ENCODE data around the gene SMIM10L2A. TPM values are rescaled to one million over a fixed set of nuclear protein-coding genes. Genes with fewer than 3 reads are reported as not detected.

The SMIM10L2A gene
- total and polyA plus RNA-seq, 8 donors: 1.00 to 2.5 (median 1.7) TPM; not detected in 3

- Histone ChIP-seq H3K36me3 (no peaks in the 10 kb centered on the region), H3K4me3 (no peak overlapping the region), H3K9me3 (peaks cover 0 to under 1% (median 0%) of the 10 kb centered on the region in 4 donors), H3K27me3 (no peaks in the 10 kb centered on the region), H3K4me1 (no peaks in the 10 kb centered on the region), H3K27ac (no peak overlapping the region)
- no peak for DNase-seq
- WGBS, 5 donors: 60 to 96% (median 74%) methylated on average over 2 to 28 of the region's 28 CpGs
- no peak for TF ChIP-seq POLR2A (IDR thresholded peaks at IDR 0.05)
- no peak for TF ChIP-seq EP300 (IDR thresholded peaks at IDR 0.05)
- no peak for TF ChIP-seq POLR2AphosphoS5 (IDR thresholded peaks at IDR 0.05)
- TF ChIP-seq, protein P1, sequence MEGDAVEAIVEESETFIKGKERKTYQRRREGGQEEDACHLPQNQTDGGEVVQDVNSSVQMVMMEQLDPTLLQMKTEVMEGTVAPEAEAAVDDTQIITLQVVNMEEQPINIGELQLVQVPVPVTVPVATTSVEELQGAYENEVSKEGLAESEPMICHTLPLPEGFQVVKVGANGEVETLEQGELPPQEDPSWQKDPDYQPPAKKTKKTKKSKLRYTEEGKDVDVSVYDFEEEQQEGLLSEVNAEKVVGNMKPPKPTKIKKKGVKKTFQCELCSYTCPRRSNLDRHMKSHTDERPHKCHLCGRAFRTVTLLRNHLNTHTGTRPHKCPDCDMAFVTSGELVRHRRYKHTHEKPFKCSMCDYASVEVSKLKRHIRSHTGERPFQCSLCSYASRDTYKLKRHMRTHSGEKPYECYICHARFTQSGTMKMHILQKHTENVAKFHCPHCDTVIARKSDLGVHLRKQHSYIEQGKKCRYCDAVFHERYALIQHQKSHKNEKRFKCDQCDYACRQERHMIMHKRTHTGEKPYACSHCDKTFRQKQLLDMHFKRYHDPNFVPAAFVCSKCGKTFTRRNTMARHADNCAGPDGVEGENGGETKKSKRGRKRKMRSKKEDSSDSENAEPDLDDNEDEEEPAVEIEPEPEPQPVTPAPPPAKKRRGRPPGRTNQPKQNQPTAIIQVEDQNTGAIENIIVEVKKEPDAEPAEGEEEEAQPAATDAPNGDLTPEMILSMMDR (IDR thresholded peaks at IDR 0.05): no peak
- intact Hi-C loops (cut with DNase I; ENCODE audit: low total_unique reads): no loop called here
Measured at GRCh38 chrX:135437867-135438733, 16.4 kb downstream of the SMIM10L2A start.

GRCh38 chrX:135438734-135439043, 16.9 kb downstream of the SMIM10L2A start:
- no peaks in the 10 kb centered on the region for H3K27me3 ChIP-seq
- no peak overlapping the region for H3K4me3 ChIP-seq
- no peaks in the 10 kb centered on the region for H3K4me1 ChIP-seq
- H3K9me3 ChIP-seq: no peaks in the 10 kb centered on the region
- intact Hi-C loops (cut with DNase I; ENCODE audit: low total_unique reads): no loop called here
- no peak overlapping the region for H3K27ac ChIP-seq
- WGBS, 5 donors: 57 to 88% (median 71%) methylated on average over 2 to 7 of the region's 7 CpGs
- DNase-seq: no peak
- H3K36me3 ChIP-seq: no peaks in the 10 kb centered on the region
- TF ChIP-seq POLR2A (IDR thresholded peaks at IDR 0.05): no peak
- no peak for TF ChIP-seq EP300 (IDR thresholded peaks at IDR 0.05)
- TF ChIP-seq, protein P1 (IDR thresholded peaks at IDR 0.05): no peak
- TF ChIP-seq POLR2AphosphoS5 (IDR thresholded peaks at IDR 0.05): no peak

GRCh38 chrX:135449637-135450550, 28.1 kb downstream of the SMIM10L2A start:
- no peaks in the 10 kb centered on the region for H3K4me1 ChIP-seq
- intact Hi-C loops (cut with DNase I; ENCODE audit: low total_unique reads): no loop called here
- no peak for DNase-seq
- no peak overlapping the region for H3K27ac ChIP-seq
- H3K27me3 ChIP-seq: peaks cover 0 to 17% (median 0%) of the 10 kb centered on the region in 3 donors
- H3K4me3 ChIP-seq: no peak overlapping the region
- H3K9me3 ChIP-seq: no peaks in the 10 kb centered on the region
- TF ChIP-seq, protein P1 (IDR thresholded peaks at IDR 0.05): no peak
- no peak for TF ChIP-seq POLR2A (IDR thresholded peaks at IDR 0.05)
- no peak for TF ChIP-seq POLR2AphosphoS5 (IDR thresholded peaks at IDR 0.05)
- no peak for TF ChIP-seq EP300 (IDR thresholded peaks at IDR 0.05)
- 62 to 91% (median 85%) methylated on average over 5 to 8 of the region's 8 CpGs for WGBS, 5 donors
- no peaks in the 10 kb centered on the region for H3K36me3 ChIP-seq

DNA sequence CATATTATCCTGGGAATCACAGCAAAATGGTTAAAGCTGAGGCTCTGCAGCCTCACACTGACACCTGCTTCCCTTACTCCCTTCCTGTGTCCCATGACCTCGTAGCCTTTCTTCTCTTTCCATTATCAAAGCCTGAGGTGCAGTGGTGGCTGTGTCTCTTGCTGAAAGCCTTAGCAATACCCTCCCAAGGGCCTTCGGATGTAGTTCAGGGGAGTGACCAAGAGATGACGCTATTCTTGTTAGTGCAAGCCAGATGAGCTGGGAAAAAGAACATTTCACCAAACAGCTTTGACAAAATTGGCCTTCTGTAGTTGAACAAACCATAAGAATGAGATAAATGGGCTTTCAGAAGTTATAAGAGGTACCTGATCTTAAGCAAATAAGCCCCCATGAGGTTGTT, 31.6 kb downstream of the SMIM10L2A start:
- WGBS, 5 donors: 43 to 68% (median 49%) methylated on average over 3 of the region's 3 CpGs
- intact Hi-C loops (cut with DNase I; ENCODE audit: low total_unique reads): no loop called here

More for the DNA sequence above, 31.6 kb downstream of the SMIM10L2A start:
- no peak for DNase-seq
- H3K4me3 ChIP-seq: no peak overlapping the region
- H3K27ac ChIP-seq: no peak overlapping the region
- no peaks in the 10 kb centered on the region for H3K4me1 ChIP-seq
- no peaks in the 10 kb centered on the region for H3K36me3 ChIP-seq
- peaks cover 0 to 22% (median 3%) of the 10 kb centered on the region in 4 donors for H3K9me3 ChIP-seq
- H3K27me3 ChIP-seq: peaks cover 0 to 17% (median 0%) of the 10 kb centered on the region in 3 donors
- TF ChIP-seq, protein P1 (IDR thresholded peaks at IDR 0.05): no peak
- TF ChIP-seq POLR2A (IDR thresholded peaks at IDR 0.05): no peak
- TF ChIP-seq EP300 (IDR thresholded peaks at IDR 0.05): no peak
- no peak for TF ChIP-seq POLR2AphosphoS5 (IDR thresholded peaks at IDR 0.05)
